GM18526 (cell line): Measurements from ENCODE around the gene ILDR1.

Source experiments
- POLR2A ChIP-seq: IDR thresholded peaks from 3 replicates; pipeline ENCODE4 v1.6.1; 2011; ENCODE audit not compliant: insufficient read length; ENCODE audit errors: extremely low read depth

Gene ILDR1

DNA sequence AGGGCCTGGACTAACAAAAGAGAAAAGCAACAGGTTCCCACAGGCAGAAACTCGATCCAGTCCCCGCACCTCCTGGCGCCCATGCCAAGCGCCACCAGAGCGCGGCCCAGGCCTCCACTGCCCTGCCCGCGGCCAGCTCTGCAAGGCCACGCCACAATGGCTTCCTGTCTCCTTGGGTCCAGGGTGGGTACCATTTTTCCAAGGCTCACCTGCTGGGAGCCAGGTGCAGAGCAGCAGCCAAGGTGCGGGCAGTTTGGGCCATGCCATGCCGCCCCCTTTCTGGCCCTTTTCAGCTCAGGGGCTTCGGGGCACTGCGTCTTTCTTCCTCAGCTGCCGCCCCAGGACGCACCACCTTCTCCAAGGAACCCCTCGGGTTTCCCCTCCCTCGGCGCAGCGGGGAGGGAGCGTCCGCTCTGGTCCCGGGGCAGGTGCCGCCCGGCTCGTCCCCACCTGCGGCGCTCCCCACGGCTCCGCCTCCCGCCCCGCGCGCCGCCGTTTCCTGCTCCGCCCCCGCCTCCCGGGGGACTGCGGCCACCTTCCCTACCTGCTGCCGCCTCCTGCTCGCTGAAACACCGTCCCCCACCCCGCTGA lies at the start of gene ILDR1:
TSS of gene ILDR1 (minus strand) at position 437 of the 591 bp plus-strand sequence. CDS start at position 267, 170 bp downstream.
- TF ChIP-seq POLR2A: peak; percentile 33

GRCh38 chr3:122067588-122068240 lies 45.7 kb upstream of the ILDR1 start:
- TF ChIP-seq POLR2A: no peak

- no peak for TF ChIP-seq POLR2A
These were observed 45.1 kb upstream of the ILDR1 start for GRCh38 chr3:122067214-122067550.

GRCh38 chr3:122066331-122067213 lies 44.5 kb upstream of the ILDR1 start:
- no peak for TF ChIP-seq POLR2A

GRCh38 chr3:122064326-122064725 lies 42.3 kb upstream of the ILDR1 start:
- TF ChIP-seq POLR2A: no peak

GRCh38 chr3:122063908-122064307 lies 41.9 kb upstream of the ILDR1 start:
- no peak for TF ChIP-seq POLR2A

DNA sequence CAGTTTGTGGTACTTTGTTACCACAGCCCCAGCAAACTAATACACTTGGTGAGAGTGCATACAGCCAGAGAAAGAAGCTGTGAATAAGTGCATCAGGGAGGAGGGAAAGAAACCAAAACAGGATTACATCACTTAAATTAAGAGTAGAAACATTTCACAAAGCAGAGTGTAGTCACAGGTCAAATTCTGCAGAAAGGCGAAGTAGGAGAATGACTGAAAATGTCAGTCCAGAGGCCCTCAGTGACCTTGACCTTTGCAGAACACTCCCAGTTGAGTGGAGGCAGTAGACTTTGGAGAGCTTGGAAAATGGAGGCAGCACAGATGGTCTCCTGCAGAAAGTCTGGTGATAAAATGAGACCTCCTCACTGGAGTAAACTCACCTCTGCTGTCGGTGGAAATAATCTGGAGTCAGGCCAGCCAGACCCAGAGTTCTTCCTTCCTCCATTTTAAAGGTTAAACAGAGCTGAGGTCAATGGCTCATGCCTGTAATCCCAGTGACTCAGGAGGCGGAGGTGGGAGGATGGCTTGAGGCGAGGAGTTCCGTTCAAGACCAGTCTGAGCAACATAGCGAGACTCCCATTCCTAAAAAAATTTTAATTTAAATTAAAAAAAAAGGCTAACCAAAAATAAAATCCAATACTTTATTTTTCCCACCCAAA lies 38.1 kb upstream of the ILDR1 start:
- TF ChIP-seq POLR2A: no peak

- no peak for TF ChIP-seq POLR2A
These were observed 36.2 kb upstream of the ILDR1 start for GRCh38 chr3:122058294-122058693.

DNA sequence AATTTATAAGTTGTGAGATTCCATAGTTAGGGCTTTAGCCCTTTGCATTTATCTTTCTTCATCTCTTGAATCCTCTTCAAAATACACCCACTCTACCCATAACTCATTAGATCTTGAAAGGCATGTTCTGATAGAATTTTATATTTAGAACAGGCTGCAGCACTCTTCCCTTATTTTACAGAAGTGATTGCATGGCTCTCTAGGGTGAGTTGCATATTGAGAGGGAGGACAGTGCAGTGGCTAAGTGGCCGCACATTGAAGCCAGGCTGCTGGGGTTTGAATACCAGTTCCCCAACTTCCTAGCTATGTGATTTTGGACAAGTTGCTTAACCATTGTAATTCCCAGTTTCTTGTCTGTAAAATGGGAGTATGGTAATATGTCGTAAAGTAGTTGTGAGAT lies 35.6 kb upstream of the ILDR1 start:
- TF ChIP-seq POLR2A: no peak

DNA sequence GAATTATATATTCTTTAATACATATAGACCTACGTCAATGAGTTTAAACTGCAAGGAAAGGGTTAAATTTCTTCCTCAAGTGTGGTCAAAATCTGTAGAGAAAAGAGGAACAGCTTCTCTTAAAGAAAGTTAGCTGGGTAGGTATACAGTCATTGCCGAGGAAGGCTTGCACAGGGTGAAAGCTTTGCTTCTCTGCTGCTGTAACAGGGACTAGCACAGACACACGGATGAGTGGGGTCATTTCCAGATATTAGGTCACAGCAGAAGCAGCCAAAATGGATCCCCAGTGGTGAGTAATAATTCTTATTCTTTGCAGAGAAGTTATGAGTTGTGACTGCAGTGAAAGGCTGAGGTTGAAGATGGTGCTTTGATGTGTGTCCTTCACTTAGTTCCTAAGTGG lies 33.2 kb upstream of the ILDR1 start, which contains the start of gene CD86:
TSS of gene CD86 (plus strand) at position 148 of the 400 bp plus-strand sequence. CDS start at position 276, 128 bp downstream.
- TF ChIP-seq POLR2A: peak; percentile 56

- no peak for TF ChIP-seq POLR2A
These were observed 30.9 kb upstream of the ILDR1 start for GRCh38 chr3:122052968-122053367.

DNA sequence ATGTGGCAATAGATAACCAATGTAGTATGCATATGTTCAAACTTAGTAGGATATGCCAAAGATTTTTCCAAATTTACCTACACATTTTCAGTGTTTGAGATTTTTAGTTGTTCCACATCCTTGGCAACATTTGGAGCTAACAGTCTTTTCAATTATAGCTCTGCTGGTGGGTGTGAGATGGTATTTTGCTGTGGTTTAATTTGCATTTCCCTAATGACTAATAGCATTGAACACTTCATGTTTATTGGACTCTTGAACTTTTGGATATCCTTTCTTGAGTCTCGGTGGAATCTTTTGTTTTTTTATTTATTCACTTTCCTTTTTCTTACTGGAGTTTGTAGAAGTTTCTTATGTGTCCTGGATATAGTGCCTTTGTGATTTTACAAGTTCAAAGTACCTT lies 11.0 kb upstream of the ILDR1 start:
- no peak for TF ChIP-seq POLR2A

GRCh38 chr3:122032531-122032930 lies 10.5 kb upstream of the ILDR1 start:
- TF ChIP-seq POLR2A: no peak

GRCh38 chr3:122031123-122031468 lies 9.0 kb upstream of the ILDR1 start:
- no peak for TF ChIP-seq POLR2A

DNA sequence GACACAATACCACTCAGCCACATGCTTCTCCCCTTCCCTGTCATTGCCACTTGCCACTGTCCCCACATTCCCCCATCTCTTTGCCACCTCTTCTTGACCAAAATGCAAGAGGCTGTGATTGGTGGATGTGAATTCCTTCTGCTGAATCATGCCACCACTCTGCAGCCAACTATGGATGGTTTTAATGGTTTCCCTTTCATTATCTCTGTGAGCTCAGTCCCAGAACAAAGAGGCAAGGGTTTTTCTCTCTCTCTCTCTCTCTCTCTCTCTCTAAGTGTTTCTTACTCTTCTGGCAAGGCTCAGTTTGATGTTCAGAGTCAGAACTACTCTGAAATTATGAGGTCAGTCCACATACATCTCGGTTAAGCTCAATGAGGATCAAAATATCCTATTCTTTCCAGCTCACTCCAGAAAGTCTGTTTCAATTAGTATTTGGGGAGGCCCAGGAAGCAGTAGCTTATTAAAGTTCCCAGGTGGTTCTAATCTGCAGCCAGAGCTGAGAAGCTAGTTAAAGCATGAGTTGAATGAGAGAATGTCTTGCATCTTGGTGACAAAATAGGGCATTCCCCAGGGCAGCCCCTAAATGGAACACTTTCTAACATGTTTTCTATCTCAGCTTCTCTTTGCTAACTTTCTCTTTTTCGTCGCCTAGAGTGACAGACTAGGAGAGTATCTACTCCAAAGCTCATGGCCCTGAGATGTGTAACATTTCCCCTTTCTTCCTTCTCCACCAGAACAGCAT lies 8.5 kb upstream of the ILDR1 start:
- no peak for TF ChIP-seq POLR2A
